HFFc6 (cell line): ENCODE measurements around the gene MARK4. TPM values are rescaled to one million over a fixed set of nuclear protein-coding genes. Genes with fewer than 3 reads are reported as not detected.

Source experiments
- DNase-seq: peaks from one replicate; pipeline ENCODE4 v3.0.0-alpha.2; 2018
- H3K27ac Mint-ChIP-seq: 2 replicates; pipeline ENCODE4 v1.8.0; 2020; ENCODE audit warnings: mild to moderate bottlenecking, mixed read lengths
- H3K27me3 Mint-ChIP-seq: 2 replicates; pipeline ENCODE4 v1.8.0; 2021; ENCODE audit warnings: mild to moderate bottlenecking, moderate library complexity, mixed read lengths; ENCODE audit not compliant: insufficient read depth
- H3K36me3 Mint-ChIP-seq: 2 replicates; pipeline ENCODE4 v1.8.0; 2021; ENCODE audit warnings: low read depth, mixed read lengths
- H3K4me1 Mint-ChIP-seq: 2 replicates; pipeline ENCODE4 v1.8.0; 2020; ENCODE audit warnings: low read depth, mixed read lengths
- H3K4me3 Mint-ChIP-seq: 2 replicates; pipeline ENCODE4 v1.8.0; 2020; ENCODE audit warnings: mild to moderate bottlenecking, moderate library complexity, mixed read lengths
- H3K9me3 Mint-ChIP-seq: 2 replicates; pipeline ENCODE4 v1.8.0; 2020; ENCODE audit warnings: mild to moderate bottlenecking, mixed read lengths
- CTCF ChIP-seq: fragments of 200-600 bp; sonication (generic); IDR thresholded peaks from 2 replicates; pipeline ENCODE4 v1.5.0; 2021; ENCODE audit warnings: antibody characterized with exemption, mild to moderate bottlenecking
- total RNA-seq, 6 experiments: library from RNA; stranded (reverse); fragmentation: NEBNext Ultra II Directional; extraction: Animal tissue kit (Norgen Biotek cat#: 25700); gene quantifications; 2 replicates in 1 of 6; 3 replicates in 5 of 6; pipeline ENCODE4 v1.2.3, GENCODE V29; 2021

The MARK4 gene
- total RNA-seq, 6 experiments from 2014 or later, result 38.9 to 46.0 (median 44.2) TPM

- TF ChIP-seq CTCF, result no peak
- H3K4me3 Mint-ChIP-seq, result no peak overlapping the region
- H3K27ac Mint-ChIP-seq, result no peak overlapping the region
- H3K27me3 Mint-ChIP-seq, result peaks cover 1% of the 10 kb centered on the region
- peaks cover 10% of the 10 kb centered on the region for H3K9me3 Mint-ChIP-seq
- peaks cover 57% of the 10 kb centered on the region for H3K36me3 Mint-ChIP-seq
- no peak for DNase-seq
- no peaks in the 10 kb centered on the region for H3K4me1 Mint-ChIP-seq
Observed at GRCh38 chr19:45295873-45296272, 44.8 kb downstream of the MARK4 start.

GRCh38 chr19:45296355-45296754 lies 45.3 kb downstream of the MARK4 start:
- H3K4me3 Mint-ChIP-seq, result no peak overlapping the region
- no peak overlapping the region for H3K27ac Mint-ChIP-seq
- peaks cover 55% of the 10 kb centered on the region for H3K36me3 Mint-ChIP-seq
- H3K4me1 Mint-ChIP-seq, result no peaks in the 10 kb centered on the region
- H3K9me3 Mint-ChIP-seq, result peaks cover 10% of the 10 kb centered on the region
- peaks cover 1% of the 10 kb centered on the region for H3K27me3 Mint-ChIP-seq
- DNase-seq, result no peak
- TF ChIP-seq CTCF, result no peak

GRCh38 chr19:45297674-45298073 lies 46.6 kb downstream of the MARK4 start:
- Mint-ChIP-seq H3K36me3 (peaks cover 43% of the 10 kb centered on the region), H3K4me1 (no peaks in the 10 kb centered on the region), H3K27me3 (peaks cover 1% of the 10 kb centered on the region), H3K4me3 (no peak overlapping the region), H3K27ac (no peak overlapping the region), H3K9me3 (peaks cover 2% of the 10 kb centered on the region)
- no peak for TF ChIP-seq CTCF
- DNase-seq, result no peak

GRCh38 chr19:45298264-45298663 lies 47.2 kb downstream of the MARK4 start:
- Mint-ChIP-seq H3K27me3 (peaks cover 1% of the 10 kb centered on the region), H3K36me3 (peaks cover 40% of the 10 kb centered on the region), H3K4me3 (no peak overlapping the region), H3K9me3 (no peaks in the 10 kb centered on the region), H3K27ac (no peak overlapping the region), H3K4me1 (no peaks in the 10 kb centered on the region)
- no peak for TF ChIP-seq CTCF
- DNase-seq, result no peak

- Mint-ChIP-seq H3K4me3 (no peak overlapping the region), H3K4me1 (no peaks in the 10 kb centered on the region), H3K27ac (no peak overlapping the region), H3K27me3 (peaks cover 1% of the 10 kb centered on the region), H3K9me3 (peaks cover 4% of the 10 kb centered on the region; the same call in 1 of the 2 replicates), H3K36me3 (peaks cover 41% of the 10 kb centered on the region)
- TF ChIP-seq CTCF, result no peak
- DNase-seq, result no peak
Observed at GRCh38 chr19:45299719-45300118, 48.6 kb downstream of the MARK4 start.

GRCh38 chr19:45302416-45302815 lies 51.3 kb downstream of the MARK4 start:
- Mint-ChIP-seq H3K4me1 (peaks cover 10% of the 10 kb centered on the region), H3K4me3 (no peak overlapping the region), H3K9me3 (peaks cover 4% of the 10 kb centered on the region; the same call in 1 of the 2 replicates), H3K27me3 (peaks cover 9% of the 10 kb centered on the region), H3K36me3 (peaks cover 34% of the 10 kb centered on the region), H3K27ac (no peak overlapping the region)
- no peak for DNase-seq
- TF ChIP-seq CTCF, result no peak
